ENCODE results near the gene AKAP17A. TPM values are rescaled to one million over a fixed set of nuclear protein-coding genes. Genes with fewer than 3 reads are reported as not detected.

Gene AKAP17A
- total RNA-seq, 2 donors from 2014 or later: 48.6 to 70.1 TPM

- ATAC-seq: peak in 1 of 2 donors; percentile 66
- DNase-seq (ENCODE audit: low spot score in 2 of 2): peak in 1 of 2 donors; percentile 1
- no peaks in the 10 kb centered on the region for H3K36me3 Mint-ChIP-seq
- no peaks in the 10 kb centered on the region for H3K9me3 Mint-ChIP-seq
- H3K27ac Mint-ChIP-seq: no peak overlapping the region
Observed at GRCh38 chrX:1576201-1576992, 15.0 kb upstream of the AKAP17A start.

GRCh38 chrX:1577845-1578244 is 13.6 kb upstream of the AKAP17A start:
- ATAC-seq (no peak), DNase-seq (ENCODE audit: low spot score in 2 of 2) (no peak)
- H3K36me3 Mint-ChIP-seq: no peaks in the 10 kb centered on the region
- H3K27ac Mint-ChIP-seq: no peak overlapping the region
- H3K9me3 Mint-ChIP-seq: no peaks in the 10 kb centered on the region

GRCh38 chrX:1578511-1579173 is 12.8 kb upstream of the AKAP17A start:
- peak overlapping the region in 1 of 2 donors; percentile 59 for H3K27ac Mint-ChIP-seq
- no peak for ATAC-seq
- no peaks in the 10 kb centered on the region for H3K9me3 Mint-ChIP-seq
- H3K36me3 Mint-ChIP-seq: no peaks in the 10 kb centered on the region
- DNase-seq (ENCODE audit: low spot score in 2 of 2): peak in 1 of 2 donors; percentile 2

- no peak overlapping the region for H3K27ac Mint-ChIP-seq
- no peaks in the 10 kb centered on the region for H3K36me3 Mint-ChIP-seq
- ATAC-seq (peak; percentile 57 to 86), DNase-seq (ENCODE audit: low spot score in 2 of 2) (peak; percentile 75 to 89)
- H3K9me3 Mint-ChIP-seq: no peaks in the 10 kb centered on the region
Observed at GRCh38 chrX:1581132-1581531, 10.3 kb upstream of the AKAP17A start.

DNA sequence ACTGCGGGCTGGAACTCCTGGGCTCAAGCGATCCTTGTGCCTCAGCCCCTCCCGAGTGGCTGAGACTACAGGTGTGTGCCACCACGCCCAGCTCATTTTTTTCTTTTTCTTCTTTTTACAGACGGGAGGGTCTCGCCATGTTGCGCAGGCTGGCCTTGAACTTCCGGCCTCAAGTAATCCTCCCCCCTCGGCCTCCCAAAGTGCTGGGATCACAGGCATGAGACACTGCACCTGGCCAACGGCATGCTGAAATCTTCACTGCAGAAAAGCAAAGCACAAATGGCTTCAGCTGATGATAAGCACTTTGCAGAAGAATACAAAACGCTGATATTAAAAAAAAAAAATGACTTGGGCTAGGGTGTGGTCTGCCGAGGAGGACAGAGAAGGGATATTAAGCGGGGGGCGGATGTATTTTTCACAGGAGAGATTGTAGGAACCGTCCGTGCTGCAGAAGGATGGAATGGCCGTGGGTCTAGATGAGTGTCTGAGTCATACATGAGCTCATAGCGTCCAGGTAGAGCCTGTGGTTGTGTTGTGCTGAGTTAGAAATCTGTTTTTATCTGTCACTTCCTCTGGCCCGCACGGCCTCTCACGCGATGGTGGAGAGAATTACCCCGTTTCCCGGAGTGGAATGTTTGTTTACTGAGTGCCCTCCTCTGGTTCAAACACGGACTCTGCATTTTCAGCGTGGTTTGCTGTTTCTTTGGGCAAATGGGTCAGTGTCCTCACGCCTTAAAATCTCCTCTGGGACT is 8.5 kb upstream of the AKAP17A start:
- Mint-ChIP-seq H3K9me3 (no peaks in the 10 kb centered on the region), H3K36me3 (no peaks in the 10 kb centered on the region), H3K27ac (peak overlapping the region; percentile 11 to 90)
- peak in 1 of 2 donors; percentile 13 for DNase-seq (ENCODE audit: low spot score in 2 of 2)
- ATAC-seq: peak; percentile 71 to 94

- Mint-ChIP-seq H3K9me3 (no peaks in the 10 kb centered on the region), H3K27ac (no peak overlapping the region), H3K36me3 (no peaks in the 10 kb centered on the region)
- no peak for DNase-seq (ENCODE audit: low spot score in 2 of 2)
- ATAC-seq: no peak
Observed at GRCh38 chrX:1584237-1585011, 7.0 kb upstream of the AKAP17A start.

GRCh38 chrX:1587161-1587560 is 4.2 kb upstream of the AKAP17A start:
- no peak for ATAC-seq
- no peak overlapping the region for H3K27ac Mint-ChIP-seq
- peaks cover 0 to 5% of the 10 kb centered on the region in 2 donors for H3K36me3 Mint-ChIP-seq
- DNase-seq (ENCODE audit: low spot score in 2 of 2): no peak
- no peaks in the 10 kb centered on the region for H3K9me3 Mint-ChIP-seq

- Mint-ChIP-seq H3K27ac (peak overlapping the region in 1 of 2 donors; percentile 50), H3K9me3 (no peaks in the 10 kb centered on the region), H3K36me3 (peaks cover 7 to 20% of the 10 kb centered on the region in 2 donors)
- ATAC-seq (no peak), DNase-seq (ENCODE audit: low spot score in 2 of 2) (peak in 1 of 2 donors; percentile 53)
Observed at GRCh38 chrX:1589356-1590130, 1.9 kb upstream of the AKAP17A start.

DNA sequence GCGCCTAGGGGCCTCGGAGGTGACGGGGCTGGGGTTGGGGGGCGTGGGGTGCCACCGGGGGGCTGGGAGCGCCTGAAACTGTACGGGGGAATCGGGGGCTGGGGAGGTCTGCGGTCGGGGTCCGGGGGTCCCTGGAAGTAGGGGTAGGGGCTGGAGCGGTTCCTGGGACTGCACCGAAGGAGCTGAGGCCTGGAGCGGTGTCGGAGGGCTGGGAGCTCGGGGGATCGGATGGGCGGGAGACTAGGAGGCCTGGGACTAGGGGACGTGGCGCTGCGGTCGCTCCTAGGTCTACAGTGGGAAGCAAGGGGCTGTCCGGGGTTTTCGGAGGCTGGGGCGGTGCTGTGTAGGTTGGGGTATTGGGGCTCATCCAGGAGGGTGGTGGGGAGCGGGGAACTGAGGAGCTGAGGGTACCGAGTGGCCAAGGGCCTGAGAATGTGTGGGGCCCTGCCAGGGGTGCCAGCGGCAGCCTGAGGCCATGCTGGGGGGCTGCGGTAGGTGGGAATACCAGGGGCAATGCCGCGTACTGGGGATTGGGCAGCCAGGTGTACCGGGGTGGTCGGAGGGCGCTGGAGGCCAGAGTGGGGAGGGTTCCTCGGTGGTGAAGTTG is 562 bp downstream of the AKAP17A start:
- H3K9me3 Mint-ChIP-seq: no peaks in the 10 kb centered on the region
- H3K27ac Mint-ChIP-seq: peak overlapping the region; percentile 95
- peak in 1 of 2 donors; percentile 58 for DNase-seq (ENCODE audit: low spot score in 2 of 2)
- peaks cover 14 to 32% of the 10 kb centered on the region in 2 donors for H3K36me3 Mint-ChIP-seq
- ATAC-seq: peak; percentile 12 to 36

DNA sequence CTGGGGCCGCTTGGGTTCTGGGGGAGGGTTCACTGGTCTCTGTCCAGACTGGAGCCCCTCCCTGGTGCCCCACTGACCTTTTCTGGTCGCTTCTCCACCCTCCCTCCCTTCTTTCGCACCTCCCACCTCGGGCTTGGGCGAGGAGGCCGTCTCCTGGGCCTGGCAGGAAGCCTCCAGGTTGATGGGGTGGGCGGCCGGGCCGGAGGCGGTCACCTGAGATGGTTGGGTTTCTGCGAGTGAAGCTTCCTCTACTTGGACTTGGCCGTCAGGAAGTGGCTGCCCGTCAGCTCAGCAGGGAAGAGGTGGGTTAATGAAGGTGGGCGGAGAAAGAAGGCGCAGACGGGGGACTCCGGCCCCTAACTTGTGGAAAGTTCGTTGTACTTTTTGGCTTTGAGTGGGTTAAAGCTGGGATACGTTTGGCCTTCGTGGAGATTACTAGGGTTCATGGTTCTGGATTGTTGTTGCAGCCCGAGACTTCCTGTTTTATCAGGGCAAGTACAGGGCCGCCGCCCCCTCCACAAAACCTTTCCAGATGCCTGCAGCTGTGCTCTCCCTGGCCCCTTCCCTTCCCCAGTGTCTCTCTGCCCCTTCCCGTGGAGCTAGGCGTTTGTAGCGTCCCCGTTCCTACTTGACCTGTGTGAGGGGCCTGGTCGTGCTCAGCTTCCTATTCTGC is 1.2 kb downstream of the AKAP17A start:
- Mint-ChIP-seq H3K9me3 (no peaks in the 10 kb centered on the region), H3K36me3 (peaks cover 14 to 32% of the 10 kb centered on the region in 2 donors), H3K27ac (peak overlapping the region; percentile 95)
- DNase-seq (ENCODE audit: low spot score in 2 of 2) (no peak), ATAC-seq (peak in 1 of 2 donors; percentile 28)

GRCh38 chrX:1593286-1594271 is 2.2 kb downstream of the AKAP17A start:
- no peaks in the 10 kb centered on the region for H3K9me3 Mint-ChIP-seq
- DNase-seq (ENCODE audit: low spot score in 2 of 2) (peak in 1 of 2 donors; percentile 56), ATAC-seq (no peak)
- peaks cover 18 to 32% of the 10 kb centered on the region in 2 donors for H3K36me3 Mint-ChIP-seq
- H3K27ac Mint-ChIP-seq: peak overlapping the region in 1 of 2 donors; percentile 95

DNA sequence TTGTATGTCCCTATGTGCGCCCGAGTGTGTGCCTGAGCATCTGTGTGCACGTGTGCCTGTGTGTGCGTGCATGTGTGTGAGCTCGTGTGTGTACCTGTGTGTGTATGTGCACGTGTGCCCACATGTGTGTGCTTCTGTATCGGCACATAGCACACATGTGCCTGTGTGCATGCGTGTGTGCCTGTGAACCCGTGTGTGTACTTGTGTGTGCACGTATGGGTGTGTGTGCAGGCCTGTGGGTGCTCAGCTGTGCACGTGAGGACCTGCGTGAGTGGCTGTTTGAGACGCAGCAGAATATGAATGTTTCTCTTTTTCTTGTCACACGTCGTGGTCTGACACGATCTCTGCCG is 4.3 kb downstream of the AKAP17A start:
- H3K27ac Mint-ChIP-seq: no peak overlapping the region
- ATAC-seq (no peak), DNase-seq (ENCODE audit: low spot score in 2 of 2) (no peak)
- no peaks in the 10 kb centered on the region for H3K9me3 Mint-ChIP-seq
- H3K36me3 Mint-ChIP-seq: peaks cover 30 to 38% of the 10 kb centered on the region in 2 donors

- no peak for ATAC-seq
- H3K9me3 Mint-ChIP-seq: no peaks in the 10 kb centered on the region
- DNase-seq (ENCODE audit: low spot score in 2 of 2): no peak
- no peak overlapping the region for H3K27ac Mint-ChIP-seq
- H3K36me3 Mint-ChIP-seq: peaks cover 36 to 40% of the 10 kb centered on the region in 2 donors
Observed at GRCh38 chrX:1596676-1597344, 5.4 kb downstream of the AKAP17A start.
